Non-pigmented ciliary epithelial cell (primary cell): ENCODE measurements around the gene FILIP1L.

Experiments
- DNase-seq: peaks from one replicate; pipeline ENCODE4 v3.0.0-alpha.2; 2010; ENCODE audit warnings: low read depth

Gene FILIP1L

DNA sequence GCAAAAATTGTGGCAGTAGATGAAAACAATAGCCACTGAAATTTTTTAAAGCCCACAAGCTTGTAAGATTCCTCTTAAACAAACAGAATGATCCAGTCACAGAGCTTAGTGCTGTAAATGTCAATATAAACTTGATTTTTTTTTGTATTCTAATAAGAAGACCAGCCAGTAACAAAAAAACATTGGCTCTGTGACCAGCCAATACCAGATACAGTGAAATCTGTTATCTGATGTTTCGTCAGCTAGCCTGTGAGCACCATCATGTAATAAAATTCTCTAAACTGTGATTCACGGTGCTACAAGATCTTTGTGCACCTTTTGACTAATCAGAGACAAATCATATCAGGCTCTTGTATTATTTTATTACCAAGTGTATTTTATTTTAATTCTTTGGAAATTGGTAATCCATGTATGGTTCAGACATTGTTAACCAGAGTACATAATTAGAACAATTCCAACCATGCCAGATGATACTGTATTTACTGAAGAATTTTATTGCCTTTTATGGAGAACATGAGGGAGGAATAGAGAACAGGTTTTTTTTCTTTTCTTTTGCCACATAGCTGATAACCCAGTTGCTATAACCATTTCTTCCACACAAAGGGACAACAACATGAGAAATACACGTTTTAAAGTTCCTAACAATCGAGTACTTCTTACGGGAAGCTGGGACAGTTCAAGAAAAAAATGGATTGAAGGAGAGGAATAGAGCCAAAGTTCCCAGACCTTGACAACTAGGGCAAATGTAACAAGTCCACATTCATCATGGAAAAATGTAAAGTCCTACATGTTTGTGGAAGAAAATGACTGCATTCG, 71.9 kb downstream of the FILIP1L start:
- DNase-seq = peak; percentile 93

DNA sequence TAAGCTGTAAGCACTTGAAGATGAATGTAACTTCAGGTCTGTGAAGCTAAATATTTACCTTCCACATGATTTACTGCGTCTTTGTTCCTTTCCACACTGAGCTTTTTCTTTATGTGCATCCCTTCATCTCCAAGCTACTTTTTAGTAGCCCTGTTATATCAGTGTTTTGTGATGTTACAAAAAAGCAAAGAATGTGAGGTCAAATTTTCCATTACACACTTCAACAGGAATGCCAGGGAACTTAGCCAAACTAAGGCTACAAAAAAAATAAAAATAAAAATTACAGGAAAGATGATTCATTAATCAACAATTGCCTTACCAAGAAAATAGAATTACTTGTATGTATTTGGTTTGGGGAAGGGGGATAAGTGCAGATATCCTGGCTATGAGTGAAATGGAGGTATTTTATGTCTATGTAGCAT, 73.0 kb downstream of the FILIP1L start:
- DNase-seq = no peak

DNA sequence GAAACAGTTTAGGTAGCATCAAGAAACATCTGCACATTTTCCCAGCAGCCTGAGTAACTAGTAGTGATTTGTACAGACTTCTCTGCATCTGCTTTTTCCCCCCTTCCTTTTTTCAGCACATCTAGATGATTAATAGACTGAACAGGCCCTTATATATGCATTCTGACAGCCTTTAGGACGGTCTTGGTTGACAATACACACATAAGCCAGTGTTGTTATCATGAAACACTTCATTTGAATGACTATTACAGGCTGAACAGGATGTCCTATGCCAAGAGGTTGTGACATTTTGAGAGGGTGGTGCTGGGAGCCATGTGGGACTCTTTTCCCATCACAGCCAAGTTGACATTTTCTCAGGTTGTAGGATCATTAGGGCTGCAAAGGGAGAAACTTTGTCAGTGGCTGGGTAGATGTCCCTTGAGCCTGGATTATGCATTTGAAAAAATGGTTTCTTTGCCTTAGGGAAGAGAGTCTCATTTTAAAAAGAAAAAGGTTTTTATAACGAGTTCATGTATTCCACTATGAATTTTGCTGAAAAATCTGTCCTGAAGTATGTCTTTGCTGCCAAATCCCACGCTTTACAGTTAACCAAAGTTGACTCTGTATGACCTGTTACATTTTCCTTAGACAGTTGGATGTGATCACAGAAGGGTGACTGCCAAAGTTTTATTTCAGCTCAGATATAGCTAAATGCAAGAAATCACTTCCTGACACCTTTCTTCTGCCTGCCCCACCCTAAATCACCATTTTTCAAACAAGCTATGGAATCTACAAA, 73.7 kb downstream of the FILIP1L start:
- no peak for DNase-seq

DNA sequence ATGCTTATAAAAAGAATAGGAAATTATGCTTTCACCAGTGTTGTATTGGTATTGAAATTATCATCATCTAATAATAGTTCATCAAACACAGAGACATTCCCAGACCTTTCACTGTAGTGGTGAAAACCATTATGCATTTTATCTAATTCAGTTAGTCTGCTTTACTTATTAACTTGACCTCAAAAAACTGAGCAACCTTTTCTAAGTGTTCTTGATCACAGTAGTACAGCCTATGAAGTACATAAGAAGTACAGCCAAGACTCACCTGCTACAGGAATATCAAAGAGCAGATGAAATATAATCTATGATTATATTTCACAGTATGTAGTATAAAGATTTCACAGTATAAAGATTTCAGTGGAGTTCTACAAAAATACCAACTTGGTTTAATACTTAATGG, 75.2 kb downstream of the FILIP1L start:
- DNase-seq = no peak

DNA sequence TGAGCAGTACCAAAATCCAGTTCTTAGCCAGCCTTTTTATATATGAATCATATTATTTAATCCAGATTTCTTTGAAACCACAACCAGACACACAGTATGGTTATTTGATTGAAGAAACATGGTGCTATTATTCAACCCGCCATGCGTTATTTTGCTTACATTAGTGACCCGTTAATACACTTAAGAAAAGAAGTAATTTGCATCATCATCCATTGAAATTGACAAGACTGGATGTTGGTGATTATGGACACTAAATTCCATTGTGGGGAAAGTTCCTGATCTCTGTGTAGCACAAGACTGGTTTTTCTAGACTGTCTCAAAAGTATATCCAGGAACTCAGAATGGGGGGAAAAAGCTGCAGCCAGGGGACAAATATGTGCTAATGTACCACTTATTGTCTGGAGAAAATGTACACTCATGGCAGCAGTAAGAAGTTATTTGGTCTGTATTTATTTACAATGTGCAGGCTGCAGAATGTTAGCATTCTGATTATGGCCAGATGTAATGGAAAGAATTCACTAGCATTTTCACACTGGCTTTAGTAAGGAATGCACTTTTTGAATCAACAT, 80.3 kb downstream of the FILIP1L start:
- no peak for DNase-seq

DNA sequence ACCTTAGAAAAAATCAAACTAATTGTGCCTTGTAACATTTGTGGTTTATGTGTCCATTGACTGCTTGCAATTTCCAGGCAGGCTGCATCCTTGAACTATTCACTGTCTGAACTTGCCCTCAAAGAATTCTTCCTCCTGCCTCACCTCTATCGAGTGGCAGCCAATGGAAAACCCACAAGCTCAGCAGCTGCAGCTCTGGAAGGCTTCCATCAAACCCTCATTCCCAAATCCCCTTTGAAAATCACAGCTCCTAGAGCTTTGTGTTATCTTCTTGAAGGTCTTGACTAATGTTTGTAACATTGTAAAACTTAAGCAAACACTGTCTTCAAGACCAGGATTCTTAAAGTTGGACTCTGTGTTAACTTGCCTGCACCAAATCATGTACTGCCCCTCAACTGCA, 81.1 kb downstream of the FILIP1L start:
- DNase-seq = peak; percentile 92

DNA sequence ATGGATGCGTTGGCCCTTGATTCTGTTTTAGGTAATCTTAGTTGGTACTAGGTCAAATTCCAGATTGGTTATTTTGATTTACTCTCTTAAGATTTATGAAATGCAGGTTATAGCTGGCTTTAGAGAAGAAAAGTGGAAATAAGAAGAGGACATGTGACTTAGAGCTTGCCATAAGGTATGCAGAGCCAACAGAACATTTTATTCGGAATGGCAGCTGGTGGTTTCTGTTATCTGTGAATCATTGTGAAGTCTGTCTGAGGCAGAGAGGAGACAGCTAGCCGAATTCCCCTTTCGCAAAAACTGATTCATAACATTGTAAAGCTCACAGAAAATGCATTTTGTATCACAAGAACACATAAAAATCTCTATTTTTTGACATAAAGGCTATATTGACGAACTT, 82.1 kb downstream of the FILIP1L start:
- peak; percentile 94 for DNase-seq

DNA sequence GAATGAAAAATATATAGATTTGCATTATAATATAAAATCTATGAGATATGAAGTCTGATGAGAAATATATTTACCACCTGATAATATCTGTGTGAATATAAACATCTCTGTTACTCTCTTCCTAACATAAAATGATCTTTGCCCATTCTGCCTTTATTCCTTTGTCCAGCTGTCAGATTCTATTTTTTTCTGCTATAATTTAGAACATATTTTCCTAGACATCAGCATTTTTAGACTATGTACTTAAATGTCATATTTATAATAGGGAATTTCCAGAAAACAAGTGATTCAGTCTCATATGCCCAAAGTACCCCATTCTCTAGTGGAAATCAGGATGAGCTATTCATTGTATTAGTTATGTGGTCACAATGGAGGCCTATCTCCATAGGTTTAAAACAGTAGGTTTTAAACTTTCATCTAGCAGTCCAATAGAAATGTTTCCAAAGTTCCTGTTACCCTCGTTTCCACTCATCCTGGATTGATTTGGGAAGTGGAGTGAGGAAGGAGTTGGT, 83.3 kb downstream of the FILIP1L start:
- DNase-seq = no peak

DNA sequence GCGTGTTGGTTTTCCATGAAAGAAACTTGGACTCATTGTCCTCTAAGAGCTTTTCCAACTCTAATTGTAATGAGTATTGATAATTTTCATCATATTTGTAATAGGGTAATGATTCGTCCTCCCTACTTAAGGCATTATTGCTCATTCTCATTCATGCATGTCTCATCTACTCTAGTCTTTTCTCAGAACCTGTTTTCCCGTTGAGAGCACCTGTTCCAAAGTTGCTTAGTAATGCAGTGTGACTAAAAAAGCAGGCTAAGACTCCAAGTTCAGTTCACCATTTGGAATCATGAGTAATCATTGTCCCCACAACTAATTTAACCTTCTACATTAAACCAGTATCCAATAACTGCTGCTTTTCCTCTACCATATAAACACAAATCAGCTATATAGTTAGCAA, 84.0 kb downstream of the FILIP1L start:
- DNase-seq = no peak

DNA sequence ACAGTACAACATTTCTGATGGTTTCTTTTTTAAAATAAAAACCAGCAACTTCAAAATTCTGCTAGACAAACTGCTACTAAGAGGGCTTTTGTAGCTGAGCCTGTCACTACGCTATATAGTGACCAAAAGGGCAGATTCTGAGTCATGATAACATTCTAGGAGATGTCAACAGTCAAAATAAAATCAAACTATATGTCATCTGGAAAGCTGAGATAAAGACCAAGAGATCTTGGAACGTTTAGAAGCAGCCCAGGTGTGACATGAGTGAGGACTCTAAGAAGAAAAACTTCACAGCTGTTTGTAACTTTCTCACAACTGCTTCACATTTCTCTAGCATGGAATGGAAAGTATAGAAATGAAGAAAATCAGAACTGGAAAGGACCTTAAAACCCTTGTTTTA, 84.6 kb downstream of the FILIP1L start:
- DNase-seq = no peak

DNA sequence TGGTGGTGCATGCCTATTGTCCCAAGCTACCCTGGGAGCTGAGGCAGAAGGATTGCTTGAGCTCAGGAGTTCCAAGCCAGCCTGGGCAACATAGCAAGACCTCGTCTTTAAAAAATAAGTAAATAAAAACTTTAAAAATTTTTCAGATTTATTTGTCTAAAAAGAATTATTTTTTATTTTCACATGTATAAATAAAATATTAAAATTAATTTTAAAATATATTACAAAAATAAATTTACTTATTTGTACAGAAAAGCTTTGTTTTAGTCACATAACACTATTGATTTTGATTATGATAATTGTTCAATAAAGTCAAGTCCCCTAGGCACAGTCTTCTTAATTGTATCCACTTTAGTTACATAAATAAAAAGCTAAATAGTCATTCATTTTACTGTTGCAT, 85.2 kb downstream of the FILIP1L start:
- no peak for DNase-seq

DNA sequence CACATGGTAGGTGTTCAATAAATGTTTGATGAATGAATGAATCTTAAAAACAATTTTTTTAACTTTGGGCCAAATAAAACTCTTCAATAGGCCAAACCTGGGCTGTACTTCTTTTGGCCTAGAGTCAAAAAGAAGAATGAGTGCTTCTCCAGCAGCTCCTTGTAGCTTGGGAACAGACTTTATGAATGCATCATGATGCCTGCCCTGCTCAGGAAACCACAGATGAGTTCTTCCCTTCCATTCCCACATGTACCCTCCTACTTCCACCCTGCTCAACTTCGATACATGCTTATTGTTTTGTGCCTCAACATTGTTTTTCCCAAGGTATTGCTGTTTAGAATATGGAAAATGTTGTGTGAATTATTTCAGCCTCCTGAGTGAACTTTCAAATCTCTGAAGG, 87.0 kb downstream of the FILIP1L start:
- no peak for DNase-seq

DNA sequence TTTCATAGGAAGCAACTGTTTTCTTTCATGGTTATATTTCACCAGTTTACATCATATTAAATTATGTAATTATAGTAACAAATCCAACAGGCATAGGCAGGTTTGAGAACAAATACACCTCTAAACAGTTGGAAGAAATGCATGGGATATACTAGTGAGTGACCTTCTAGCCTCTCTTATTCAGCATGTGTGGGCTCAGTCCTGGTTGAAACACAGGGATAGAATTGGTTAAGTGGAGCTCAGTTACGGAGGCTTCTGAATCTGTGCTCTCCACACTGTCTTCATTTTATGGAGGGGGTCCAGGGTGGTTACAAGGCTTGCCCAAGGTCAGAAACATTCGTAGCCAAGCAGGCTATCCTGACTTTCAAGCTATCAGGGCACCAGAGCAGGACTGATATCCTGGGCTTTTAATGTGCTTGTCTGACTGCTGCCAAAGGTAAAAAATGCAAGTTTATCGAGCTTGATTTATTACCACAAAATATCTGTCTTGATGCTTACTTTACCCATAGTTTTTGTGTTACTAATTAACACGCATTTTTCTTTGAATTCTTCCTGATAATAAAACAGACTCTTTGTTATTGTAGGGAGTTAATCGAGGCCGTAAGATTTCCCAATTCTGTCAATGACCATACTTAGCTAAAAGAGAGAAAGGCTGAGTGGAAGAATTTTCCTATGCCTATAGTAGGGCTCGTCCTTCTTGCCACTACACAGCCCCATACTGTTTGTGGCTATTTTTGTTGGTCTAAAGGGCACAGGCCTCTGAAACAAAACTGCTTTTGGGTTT, 89.6 kb downstream of the FILIP1L start:
- DNase-seq = no peak

DNA sequence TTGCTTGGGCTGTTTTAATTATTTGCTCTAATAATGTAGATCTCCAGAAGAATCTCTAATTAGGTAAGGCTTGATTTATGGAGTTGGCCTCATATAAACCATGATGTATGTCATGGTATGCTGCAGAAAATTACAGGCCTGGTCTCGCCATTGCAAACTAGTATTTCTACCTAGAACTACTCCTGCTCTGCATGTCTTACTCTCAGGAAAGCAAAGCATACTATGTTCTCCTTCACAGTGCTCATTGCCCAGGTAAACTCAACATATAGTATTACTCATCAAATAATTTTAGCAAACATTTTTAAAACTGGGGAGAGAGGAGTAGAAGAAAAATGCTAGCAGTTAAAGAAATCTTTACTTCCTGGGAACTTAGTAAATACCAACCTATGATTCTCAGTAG, 90.7 kb downstream of the FILIP1L start:
- DNase-seq = no peak

DNA sequence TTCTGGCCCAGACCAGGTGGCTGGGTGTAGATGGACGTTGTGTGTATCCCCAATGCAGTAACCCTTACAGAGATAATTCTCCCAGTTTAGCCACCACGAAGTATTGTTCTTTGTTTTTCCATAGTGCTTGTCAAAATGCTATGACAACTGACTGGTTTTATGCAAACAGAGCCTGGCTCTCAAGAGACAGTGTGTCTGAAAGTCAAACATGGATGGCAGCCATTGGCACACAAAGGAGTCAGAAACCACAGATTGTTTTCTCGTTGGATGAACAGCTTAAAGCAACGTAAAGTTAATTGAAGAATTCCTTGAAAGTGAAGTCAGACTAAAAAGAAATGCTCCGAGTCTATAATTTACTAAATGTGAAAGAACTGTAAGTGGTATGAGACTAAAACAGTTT, 91.2 kb downstream of the FILIP1L start:
- DNase-seq = no peak

DNA sequence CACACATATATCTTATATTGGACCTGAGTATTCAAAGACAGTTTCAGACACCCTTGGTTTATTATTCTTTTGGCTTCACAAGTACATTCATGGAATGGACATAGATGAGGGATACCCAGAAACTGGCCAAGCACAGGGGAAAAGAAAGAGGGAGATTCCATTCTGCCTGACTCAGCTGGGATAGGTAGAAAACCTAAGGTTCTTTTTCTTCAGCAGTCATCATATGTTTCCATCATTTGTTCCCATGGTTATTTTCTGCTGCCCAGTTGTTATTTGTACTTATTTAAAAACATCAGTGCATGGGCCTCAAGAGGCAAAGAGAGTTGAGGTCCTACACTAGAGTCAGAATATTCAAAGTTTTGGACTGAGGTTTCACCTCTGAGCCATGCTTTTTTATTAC, 91.8 kb downstream of the FILIP1L start:
- DNase-seq = no peak

DNA sequence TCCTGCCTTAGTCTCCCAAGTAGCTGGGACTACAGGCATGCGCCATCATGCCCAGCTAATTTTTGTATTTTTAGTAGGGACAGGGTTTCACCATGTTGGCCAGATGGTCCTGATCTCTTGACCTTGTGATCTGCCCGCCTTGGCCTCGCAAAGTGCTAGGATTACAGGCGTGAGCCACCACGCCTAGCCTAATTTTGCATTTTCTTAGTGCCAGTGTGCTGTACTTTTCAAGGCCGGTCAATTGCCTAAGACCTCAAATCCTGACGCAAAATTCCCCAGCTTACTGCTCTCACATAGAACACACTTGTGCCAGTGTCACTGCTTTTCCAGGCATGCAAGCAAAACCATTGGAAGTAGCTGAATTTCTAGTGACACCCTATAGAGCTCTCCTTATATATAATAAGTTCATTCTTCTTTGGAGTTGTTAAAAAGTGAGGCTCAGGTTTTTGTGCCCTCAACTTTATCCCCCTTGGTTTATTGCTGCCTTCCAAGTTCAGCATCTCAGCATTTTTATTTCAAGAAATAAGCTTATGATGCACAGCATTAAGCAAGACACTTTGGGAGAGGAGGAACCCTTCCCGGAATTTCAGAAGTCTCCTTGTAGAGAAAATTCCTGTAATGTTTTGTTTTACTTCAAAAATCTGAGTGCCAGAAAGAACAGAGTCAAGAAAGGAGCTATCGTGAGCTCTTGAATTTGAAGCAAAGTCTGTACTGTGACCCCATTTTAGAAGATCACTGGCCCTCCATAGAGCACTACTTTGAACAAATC, 93.2 kb downstream of the FILIP1L start:
- DNase-seq = no peak

DNA sequence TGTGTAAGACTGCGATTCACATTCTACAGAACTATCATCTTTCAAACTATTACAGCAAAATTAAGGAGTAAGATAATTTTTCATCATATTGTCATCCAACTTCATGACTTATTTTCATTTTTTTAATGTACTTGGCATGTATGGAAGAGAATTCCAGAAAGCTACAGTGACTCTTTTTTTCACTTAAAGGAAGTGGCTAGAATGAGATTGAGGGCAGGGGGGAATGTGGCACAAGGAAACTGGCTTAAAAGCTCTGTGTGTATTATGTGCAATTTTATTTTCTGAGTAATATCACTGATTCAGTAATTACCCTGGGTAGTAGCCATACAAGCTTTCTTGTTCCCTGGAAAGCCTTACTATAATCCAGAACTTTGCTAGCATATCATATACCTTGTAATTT, 94.6 kb downstream of the FILIP1L start:
- no peak for DNase-seq

DNA sequence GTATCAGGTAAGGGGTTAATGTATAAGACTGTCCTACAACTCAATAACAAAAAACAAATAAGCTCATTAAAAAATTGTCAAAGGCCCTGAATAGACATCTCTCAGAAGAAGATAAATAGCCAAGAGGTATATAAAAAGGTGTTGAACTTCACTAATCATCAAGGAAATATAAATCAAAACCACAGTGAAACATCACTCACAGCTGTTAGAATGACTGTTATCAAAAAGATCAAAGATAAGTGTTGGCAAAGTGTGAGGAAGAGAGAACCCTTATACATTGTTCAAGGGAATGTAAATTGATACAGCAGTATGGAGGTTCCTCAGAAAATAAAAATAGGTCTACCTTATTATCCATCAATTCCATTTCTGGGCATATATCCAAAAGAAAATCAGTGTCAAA, 95.5 kb downstream of the FILIP1L start:
- DNase-seq = no peak

DNA sequence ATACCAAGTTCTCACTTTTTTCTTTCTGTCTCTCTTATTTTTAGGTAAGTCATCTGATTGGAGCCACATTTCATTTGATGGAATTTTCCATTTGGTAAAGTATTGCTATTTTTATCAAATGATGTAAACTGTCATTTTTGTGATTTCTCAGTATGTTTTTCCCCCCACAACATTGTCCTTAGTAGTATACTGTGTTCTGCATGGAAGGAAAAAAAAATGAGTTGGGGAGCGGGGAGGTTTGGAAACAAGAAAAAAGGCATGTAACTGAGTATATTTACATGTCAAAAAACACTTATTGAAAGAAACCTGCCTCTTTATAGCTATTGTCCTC, 104.2 kb downstream of the FILIP1L start:
- DNase-seq = no peak

DNA sequence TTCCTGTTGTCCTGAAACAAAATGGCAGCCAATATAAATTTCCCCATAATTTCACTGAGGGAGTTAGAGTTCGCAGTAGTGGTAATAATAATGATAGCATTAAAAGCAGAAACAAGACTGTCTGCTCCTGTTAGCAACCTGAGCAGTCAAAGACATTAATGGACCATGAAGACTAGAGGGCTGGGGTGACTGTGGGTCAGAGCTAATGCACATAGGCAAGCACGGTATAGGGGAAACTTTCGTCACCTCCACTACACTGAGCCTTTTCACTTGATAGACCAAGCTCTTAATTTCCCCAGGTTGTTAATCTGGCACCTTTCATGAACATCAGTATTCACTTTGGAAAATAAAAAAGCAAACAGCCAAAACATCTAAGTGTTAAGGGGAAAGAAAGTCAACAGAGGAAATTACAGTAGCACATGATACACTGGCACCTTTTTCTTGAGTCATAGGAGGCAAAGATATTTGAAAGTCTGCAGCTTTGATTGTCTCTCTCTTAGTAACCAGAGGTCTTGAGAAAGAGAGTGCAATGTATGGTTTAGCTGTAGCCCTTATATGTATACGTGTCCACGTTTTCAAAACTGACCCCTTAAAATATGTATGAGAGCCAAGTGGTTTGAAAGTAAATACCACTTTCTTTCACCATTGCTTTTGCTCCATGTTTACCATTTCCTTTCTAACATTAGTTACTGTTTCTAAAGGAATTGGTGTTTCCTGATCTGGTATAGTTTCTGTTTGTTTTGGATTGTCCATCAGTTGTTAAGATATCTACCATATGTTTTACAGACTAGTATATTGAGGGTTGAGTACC, 104.8 kb downstream of the FILIP1L start:
- no peak for DNase-seq
